Progenitor cell of endocrine pancreas (in vitro differentiated cells): ENCODE data around the gene CEACAM20. TPM values are rescaled to one million over a fixed set of nuclear protein-coding genes. Genes with fewer than 3 reads are reported as not detected.

Experiments
- DNase-seq: peaks from one replicate; pipeline ENCODE4 v3.0.0; 2021; ENCODE audit warnings: low spot score; ENCODE audit not compliant: unreplicated experiment
- H3K27ac Mint-ChIP-seq: 2 replicates; pipeline ENCODE4 v1.8.0; 2021; ENCODE audit warnings: mild to moderate bottlenecking, moderate library complexity, mixed read lengths
- H3K27me3 Mint-ChIP-seq: 2 replicates; pipeline ENCODE4 v1.8.0; 2021; ENCODE audit warnings: mixed read lengths
- H3K36me3 Mint-ChIP-seq: 2 replicates; pipeline ENCODE4 v1.8.0; 2022; ENCODE audit warnings: mixed read lengths; ENCODE audit not compliant: insufficient read depth
- H3K4me1 Mint-ChIP-seq: 2 replicates; pipeline ENCODE4 v1.8.0; 2021; ENCODE audit warnings: low read depth, mixed read lengths
- H3K4me3 Mint-ChIP-seq: 2 replicates; pipeline ENCODE4 v1.8.0; 2021; ENCODE audit warnings: low read depth, mild to moderate bottlenecking, moderate library complexity, mixed read lengths
- H3K9me3 Mint-ChIP-seq: 2 replicates; pipeline ENCODE4 v1.8.0; 2021; ENCODE audit warnings: low read depth, mixed read lengths
- long read RNA-seq: library from polyadenylated mRNA; unstranded; transcript quantifications from one replicate; pipeline ENCODE4 v2.0.0, GENCODE V29; 2020
- total RNA-seq: library from RNA; stranded (reverse); gene quantifications from 2 replicates; pipeline ENCODE4 v1.2.1, GENCODE V29; 2021
- TF ChIP-seq, protein P1 (sequence below): fragments of 200-600 bp; sonication (generic); IDR thresholded peaks from one replicate; pipeline ENCODE4 v1.5.0; 2021; ENCODE audit warnings: antibody characterized with exemption, mild to moderate bottlenecking; ENCODE audit not compliant: unreplicated experiment

The CEACAM20 gene
- not detected in 2 replicates for total RNA-seq
- long read RNA-seq: 0 reads

DNA sequence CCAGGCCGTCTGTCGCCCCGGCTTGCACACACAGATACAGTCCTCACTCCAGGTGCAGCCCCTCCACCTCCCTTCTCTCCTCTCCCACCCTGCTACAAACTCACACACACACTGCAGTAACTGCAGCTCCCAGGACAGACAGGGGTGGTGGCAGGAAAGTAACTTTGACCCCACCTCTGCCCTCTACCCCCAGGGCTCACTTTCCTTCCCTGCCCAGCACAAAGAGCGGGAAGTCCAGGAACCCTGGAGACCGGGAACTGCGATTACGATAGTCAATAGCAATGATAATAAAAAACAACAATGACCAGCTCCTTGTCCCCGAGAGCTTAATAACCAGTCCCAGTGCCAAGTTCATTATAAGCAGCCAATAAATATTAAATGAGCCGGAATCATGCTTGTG lies at the start of gene CEACAM20:
CEACAM20 (minus strand) TSS at position 140 of the 400 bp plus-strand sequence. CDS start 166 bp downstream, outside the sequence.
- no peak for DNase-seq
- Mint-ChIP-seq H3K4me3 (no peak within 1 kb of the TSS), H3K27ac (peak within 1 kb of the TSS; percentile 42), H3K9me3 (no peaks in the 10 kb centered on the region), H3K27me3 (peaks cover 63% of the 10 kb centered on the region), H3K4me1 (no peaks in the 10 kb centered on the region), H3K36me3 (no peaks in the 10 kb centered on the region)
- TF ChIP-seq, protein P1, sequence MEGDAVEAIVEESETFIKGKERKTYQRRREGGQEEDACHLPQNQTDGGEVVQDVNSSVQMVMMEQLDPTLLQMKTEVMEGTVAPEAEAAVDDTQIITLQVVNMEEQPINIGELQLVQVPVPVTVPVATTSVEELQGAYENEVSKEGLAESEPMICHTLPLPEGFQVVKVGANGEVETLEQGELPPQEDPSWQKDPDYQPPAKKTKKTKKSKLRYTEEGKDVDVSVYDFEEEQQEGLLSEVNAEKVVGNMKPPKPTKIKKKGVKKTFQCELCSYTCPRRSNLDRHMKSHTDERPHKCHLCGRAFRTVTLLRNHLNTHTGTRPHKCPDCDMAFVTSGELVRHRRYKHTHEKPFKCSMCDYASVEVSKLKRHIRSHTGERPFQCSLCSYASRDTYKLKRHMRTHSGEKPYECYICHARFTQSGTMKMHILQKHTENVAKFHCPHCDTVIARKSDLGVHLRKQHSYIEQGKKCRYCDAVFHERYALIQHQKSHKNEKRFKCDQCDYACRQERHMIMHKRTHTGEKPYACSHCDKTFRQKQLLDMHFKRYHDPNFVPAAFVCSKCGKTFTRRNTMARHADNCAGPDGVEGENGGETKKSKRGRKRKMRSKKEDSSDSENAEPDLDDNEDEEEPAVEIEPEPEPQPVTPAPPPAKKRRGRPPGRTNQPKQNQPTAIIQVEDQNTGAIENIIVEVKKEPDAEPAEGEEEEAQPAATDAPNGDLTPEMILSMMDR: no peak

DNA sequence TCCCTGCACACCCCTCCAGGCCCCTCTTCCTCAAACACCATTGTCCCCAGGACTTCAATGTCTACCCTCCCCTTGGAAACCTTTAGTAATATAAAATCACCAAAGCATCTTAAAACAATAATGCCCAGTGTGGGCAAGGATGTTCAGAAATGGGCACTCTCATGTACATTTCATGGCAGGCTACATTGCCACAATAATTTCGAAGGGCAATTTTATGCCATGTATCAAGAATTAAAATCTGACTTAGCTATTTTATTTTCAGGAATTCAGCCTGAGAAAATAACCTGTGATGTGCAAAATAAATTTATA lies 48.0 kb upstream of the CEACAM20 start:
- H3K4me1 Mint-ChIP-seq: peaks cover 14% of the 10 kb centered on the region
- no peaks in the 10 kb centered on the region for H3K9me3 Mint-ChIP-seq
- peaks cover 2% of the 10 kb centered on the region for H3K27me3 Mint-ChIP-seq
- no peak for DNase-seq
- H3K36me3 Mint-ChIP-seq: peaks cover 1% of the 10 kb centered on the region
- no peak overlapping the region for H3K4me3 Mint-ChIP-seq
- no peak overlapping the region for H3K27ac Mint-ChIP-seq
- TF ChIP-seq, protein P1: no peak

DNA sequence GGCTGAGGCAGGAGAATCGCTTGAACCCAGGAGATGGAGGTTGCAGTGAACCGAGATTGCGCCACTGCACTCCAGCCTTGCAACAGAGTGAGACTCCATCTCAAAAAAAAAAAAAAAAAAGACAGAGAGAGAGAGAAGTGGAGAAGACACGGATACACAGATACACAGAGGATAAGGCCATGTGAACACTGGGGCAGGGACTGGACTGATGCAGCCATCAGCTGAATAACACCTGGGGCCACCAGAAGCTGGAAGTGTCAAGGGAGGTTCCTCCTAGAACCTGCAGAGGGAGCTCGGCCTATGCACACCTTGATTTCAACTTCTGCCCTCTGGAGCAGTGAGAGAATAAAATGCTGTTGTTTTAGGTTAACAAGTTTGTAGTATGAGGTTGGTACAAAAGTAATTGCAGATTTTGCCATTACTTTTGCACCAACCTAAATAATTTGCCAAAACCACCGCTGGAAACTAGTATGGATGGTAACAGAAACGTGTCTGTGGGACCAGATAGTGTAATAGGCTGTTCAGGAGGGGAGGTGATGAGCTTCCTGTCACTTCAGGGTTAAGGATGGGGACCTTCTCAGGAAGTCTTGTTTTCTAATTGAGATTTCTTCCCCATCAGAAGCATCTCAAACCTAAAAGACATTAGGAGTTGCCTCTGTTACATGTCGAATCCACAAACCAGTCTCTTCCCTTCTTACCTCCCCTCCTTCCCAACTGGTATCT lies 47.5 kb upstream of the CEACAM20 start:
- TF ChIP-seq, protein P1: peak; percentile 76
- Mint-ChIP-seq H3K27me3 (peaks cover 2% of the 10 kb centered on the region), H3K27ac (no peak overlapping the region), H3K9me3 (no peaks in the 10 kb centered on the region), H3K36me3 (peaks cover 1% of the 10 kb centered on the region), H3K4me1 (peaks cover 19% of the 10 kb centered on the region), H3K4me3 (no peak overlapping the region)
- no peak for DNase-seq

DNA sequence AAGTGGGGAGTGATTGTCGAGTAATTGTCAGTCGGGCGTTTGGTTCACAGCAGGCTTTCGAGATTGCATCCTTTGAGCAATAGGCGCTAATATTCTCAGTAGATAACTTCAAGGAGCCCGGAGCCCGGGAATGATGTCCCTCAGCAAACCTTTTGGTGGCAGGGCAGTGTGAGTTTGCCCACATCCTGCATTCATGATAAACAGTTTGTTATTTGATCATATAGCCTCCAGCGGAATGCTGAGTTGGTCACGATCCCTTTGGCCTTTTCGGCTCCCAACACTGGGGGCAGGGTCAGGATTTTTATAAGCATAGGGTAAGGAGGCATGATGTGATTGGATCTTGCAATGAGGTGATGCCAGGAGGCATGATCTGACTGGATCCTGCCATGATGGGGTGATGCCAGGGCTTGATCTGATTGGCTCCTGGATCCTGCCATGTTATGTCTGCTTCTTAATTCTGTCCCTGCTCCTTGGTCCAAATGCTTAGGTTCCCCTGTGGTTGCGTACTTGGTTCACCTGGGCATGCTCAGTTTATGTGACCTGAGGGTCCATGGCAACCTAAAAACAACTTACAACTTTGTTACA lies 45.7 kb upstream of the CEACAM20 start:
- Mint-ChIP-seq H3K4me1 (peaks cover 25% of the 10 kb centered on the region), H3K27ac (no peak overlapping the region), H3K4me3 (no peak overlapping the region), H3K9me3 (no peaks in the 10 kb centered on the region), H3K36me3 (peaks cover 1% of the 10 kb centered on the region), H3K27me3 (peaks cover 2% of the 10 kb centered on the region)
- TF ChIP-seq, protein P1: no peak
- DNase-seq: no peak

DNA sequence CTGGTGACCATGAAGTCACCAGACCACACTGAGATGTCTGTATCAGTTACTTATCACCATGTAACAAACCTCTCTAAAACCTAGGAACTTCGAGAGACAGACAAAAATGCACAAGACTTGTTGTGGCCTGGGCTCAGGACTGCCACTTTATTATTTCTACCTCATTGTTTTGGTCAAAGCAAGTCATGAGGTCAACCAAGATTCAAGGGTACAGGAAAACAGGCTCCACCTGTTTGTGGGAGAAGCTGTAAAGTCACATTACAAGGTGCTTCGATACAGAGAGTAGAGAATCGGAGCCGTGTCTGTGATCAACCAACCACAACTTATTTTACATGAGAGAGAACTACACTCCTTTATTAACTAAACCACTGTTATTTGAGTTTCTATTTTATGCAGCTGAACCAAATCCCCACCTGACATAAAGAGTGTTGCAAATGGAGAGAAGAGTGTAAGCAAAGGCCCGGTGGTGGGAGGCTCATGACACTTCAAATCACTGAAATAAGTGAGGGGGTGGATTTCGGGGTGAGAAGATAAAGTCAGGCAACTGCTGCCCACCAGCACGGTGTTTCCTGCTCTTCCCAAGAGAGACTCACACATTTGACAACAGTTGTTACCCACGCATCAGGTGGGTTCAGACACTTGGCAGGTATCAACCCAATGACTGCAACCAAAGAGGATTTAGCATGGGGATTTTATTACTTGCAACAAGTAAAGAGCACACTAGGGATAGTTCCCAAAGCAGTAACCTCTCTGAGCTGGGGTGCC lies 44.9 kb upstream of the CEACAM20 start:
- Mint-ChIP-seq H3K4me1 (peaks cover 25% of the 10 kb centered on the region), H3K36me3 (peaks cover 1% of the 10 kb centered on the region), H3K4me3 (no peak overlapping the region), H3K9me3 (no peaks in the 10 kb centered on the region), H3K27ac (no peak overlapping the region), H3K27me3 (peaks cover 2% of the 10 kb centered on the region)
- TF ChIP-seq, protein P1: no peak
- no peak for DNase-seq
